SK-N-SH (cell line): ENCODE data around the gene MCTP2. TPM values are rescaled to one million over a fixed set of nuclear protein-coding genes. Genes with fewer than 3 reads are reported as not detected.
"Not testable (repeated sequence)": the region's sequence is repeated elsewhere in the genome, so short reads cannot be mapped to it uniquely, and the experiment has no call there.

Experiments used
- CTCF ChIA-PET: fragments of 300-600, 350-600 bp; formaldehyde crosslinking; extraction: SDS; loops from one replicate; lab custom pipeline; 2021; lab: Yijun Ruan, JAX
- POLR2A ChIA-PET: fragments of 350-600 bp; sonication (Branson Sonifier 250); formaldehyde crosslinking; extraction: SDS; loops from one replicate; lab custom pipeline; 2020; ENCODE audit warnings: antibody characterized with exemption, inconsistent platforms; lab: Yijun Ruan, JAX
- DNase-seq: peaks from one replicate; pipeline ENCODE4 v3.0.0; 2012
- H2AFZ ChIP-seq: fragments of 200-600 bp; sonication (generic); 2 replicates; pipeline ENCODE4 v1.8.1; 2016; ENCODE audit warnings: antibody characterized with exemption, mild to moderate bottlenecking, low read depth
- H3F3A ChIP-seq: fragments of 200-600 bp; sonication (generic); replicated peaks from 2 replicates; pipeline ENCODE3; 2016; ENCODE audit warnings: antibody characterized with exemption, mild to moderate bottlenecking; ENCODE audit not compliant: insufficient read depth
- H3K27ac ChIP-seq, 2 experiments: fragments of 200-500 bp in 1 of 2; fragments of 200-600 bp in 1 of 2; sonication (Bioruptor generic) in 1 of 2; sonication (generic), shearing (Covaris generic) in 1 of 2; 2 replicates each; pipeline versions ENCODE4 v1.5.1 to v1.6.1; 2014 to 2016; ENCODE audit warnings: low read depth in 2 of 2, inconsistent platforms in 1 of 2, low read length in 1 of 2, mild to moderate bottlenecking in 1 of 2, mixed read lengths in 1 of 2
- H3K27me3 ChIP-seq: fragments of 200-600 bp; sonication (generic), shearing (Covaris generic); 2 replicates; pipeline ENCODE4 v1.6.1; 2016; ENCODE audit warnings: mixed run types; ENCODE audit not compliant: insufficient read depth
- H3K36me3 ChIP-seq, 2 experiments: fragments of 200-500 bp in 1 of 2; fragments of 200-600 bp in 1 of 2; sonication (Bioruptor generic) in 1 of 2; sonication (generic) in 1 of 2; replicated peaks in 1 of 2; 2 replicates each; pipeline versions ENCODE3 to v1.5.1; 2014 to 2016; ENCODE audit warnings: low read length in 1 of 2, mild to moderate bottlenecking in 1 of 2; ENCODE audit not compliant: insufficient read depth in 2 of 2, control insufficient read depth in 1 of 2
- H3K4me1 ChIP-seq, 2 experiments: fragments of 200-500 bp in 1 of 2; fragments of 200-600 bp in 1 of 2; sonication (Bioruptor generic) in 1 of 2; sonication (generic), shearing (Covaris generic) in 1 of 2; 2 replicates each; pipeline versions ENCODE4 v1.5.1 to v1.6.1; 2014 to 2016; ENCODE audit warnings: low read depth in 1 of 2, low read length in 1 of 2, mixed run types in 1 of 2; ENCODE audit not compliant: insufficient read depth in 2 of 2, control insufficient read depth in 1 of 2
- H3K4me2 ChIP-seq: fragments of 200-600 bp; sonication (generic), shearing (Covaris generic); 2 replicates; pipeline ENCODE4 v1.6.1; 2017; ENCODE audit warnings: mixed run types
- H3K4me3 ChIP-seq, 2 experiments: fragments of 200-500 bp in 1 of 2; fragments of 200-600 bp in 1 of 2; sonication (Bioruptor generic) in 1 of 2; sonication (generic), shearing (Covaris generic) in 1 of 2; 2 replicates each; pipeline versions ENCODE4 v1.5.1 to v1.8.1; 2014 to 2016; ENCODE audit warnings: low read depth in 2 of 2, inconsistent platforms in 1 of 2, low read length in 1 of 2, mild to moderate bottlenecking in 1 of 2, mixed read lengths in 1 of 2, moderate library complexity in 1 of 2
- H3K79me2 ChIP-seq: fragments of 200-600 bp; sonication (generic); 2 replicates; pipeline ENCODE4 v1.8.1; 2017; ENCODE audit warnings: mild to moderate bottlenecking; ENCODE audit not compliant: insufficient read depth
- H3K9ac ChIP-seq: fragments of 200-600 bp; sonication (generic); 2 replicates; pipeline ENCODE4 v1.6.1; 2017; ENCODE audit warnings: mixed run types
- H3K9me2 ChIP-seq: fragments of 200-600 bp; sonication (generic); 2 replicates; pipeline ENCODE4 v1.6.1; 2017; ENCODE audit warnings: mixed run types
- H3K9me3 ChIP-seq: fragments of 200-600 bp; sonication (generic); 2 replicates; pipeline ENCODE4 v1.6.1; 2017; ENCODE audit warnings: mixed run types, mild to moderate bottlenecking, moderate library complexity
- H4K20me1 ChIP-seq: fragments of 200-600 bp; sonication (generic); 2 replicates; pipeline ENCODE4 v1.6.1; 2017; ENCODE audit warnings: mild to moderate bottlenecking, mixed run types; ENCODE audit not compliant: insufficient read depth
- ELF1 ChIP-seq: IDR thresholded peaks from 2 replicates; pipeline ENCODE4 v1.4.0; 2012
- EP300 ChIP-seq, 2 experiments: IDR thresholded peaks; 2 replicates each; pipeline versions ENCODE4 v1.4.0 to v1.6.1; 2012; ENCODE audit warnings: borderline replicate concordance in 1 of 2, low read depth in 1 of 2, low read length in 1 of 2
- FOSL2 ChIP-seq: IDR thresholded peaks from 2 replicates; pipeline ENCODE4 v1.4.0; 2012; ENCODE audit warnings: low read depth, mild to moderate bottlenecking, moderate library complexity, borderline replicate concordance
- GATA2 ChIP-seq: sonication (generic); formaldehyde crosslinking; IDR thresholded peaks from 2 replicates; pipeline ENCODE4 v1.5.0; 2020; ENCODE audit warnings: mild to moderate bottlenecking, missing genetic modification reagents
- IRF3 ChIP-seq: fragments of 150-350 bp; IDR thresholded peaks from 2 replicates; pipeline ENCODE4 v1.6.1; 2016; ENCODE audit warnings: mild to moderate bottlenecking, low read depth, low read length
- JUND ChIP-seq: IDR thresholded peaks from 2 replicates; pipeline ENCODE4 v1.4.0; 2012
- MAX ChIP-seq: IDR thresholded peaks from 2 replicates; pipeline ENCODE4 v1.4.0; 2012; ENCODE audit warnings: low read depth
- MEF2A ChIP-seq: IDR thresholded peaks from 2 replicates; pipeline ENCODE4 v1.4.0; 2012; ENCODE audit warnings: low read depth, borderline replicate concordance
- MXI1 ChIP-seq: IDR thresholded peaks from 2 replicates; pipeline ENCODE4 v1.6.1; 2012; ENCODE audit warnings: mild to moderate bottlenecking, low read depth, low read length, improper control_type of control experiment
- NRF1 ChIP-seq: IDR thresholded peaks from 2 replicates; pipeline ENCODE4 v1.6.1; 2012; ENCODE audit warnings: low read depth, mild to moderate bottlenecking, low read length
- RAD21 ChIP-seq: IDR thresholded peaks from 2 replicates; pipeline ENCODE4 v1.6.1; 2012; ENCODE audit warnings: mild to moderate bottlenecking, low read length
- SMC3 ChIP-seq: IDR thresholded peaks from 2 replicates; pipeline ENCODE4 v1.6.1; 2012; ENCODE audit warnings: low read depth, low read length, improper control_type of control experiment
- TEAD4 ChIP-seq: IDR thresholded peaks from 2 replicates; pipeline ENCODE4 v1.4.0; 2012; ENCODE audit warnings: mild to moderate bottlenecking, borderline replicate concordance; ENCODE audit not compliant: insufficient read depth
- YY1 ChIP-seq: IDR thresholded peaks from 2 replicates; pipeline ENCODE4 v1.4.0; 2012; ENCODE audit warnings: low read depth, mild to moderate bottlenecking
- ZBTB33 ChIP-seq: IDR thresholded peaks from 2 replicates; pipeline ENCODE4 v1.4.0; 2012; ENCODE audit warnings: low read depth, borderline replicate concordance
- WGBS: methylation state at CpG from one replicate; pipeline ENCODE4 v1.1.6; 2017; ENCODE audit warnings: low lambda C conversion rate; 5-methylcytosine and 5-hydroxymethylcytosine counted together
- polyA plus RNA-seq, 3 experiments: library from polyadenylated mRNA; depleted of rRNA; stranded (reverse); fragments of >200 nt; gene quantifications; 2 replicates each; pipeline ENCODE4 v1.2.3, GENCODE V29; 2012
- TF ChIP-seq, protein P1 (sequence below): IDR thresholded peaks from 2 replicates; pipeline ENCODE4; 2012
- TF ChIP-seq, protein P2 (sequence below): fragments of 200-600 bp; sonication (generic); IDR thresholded peaks from 2 replicates; pipeline ENCODE4 v1.6.1; 2017; ENCODE audit warnings: antibody characterized with exemption, mild to moderate bottlenecking, moderate library complexity

The MCTP2 gene
- polyA plus RNA-seq, 1 of the 3 experiments (the other 2 are of a cell fraction), result 0.26 TPM

DNA sequence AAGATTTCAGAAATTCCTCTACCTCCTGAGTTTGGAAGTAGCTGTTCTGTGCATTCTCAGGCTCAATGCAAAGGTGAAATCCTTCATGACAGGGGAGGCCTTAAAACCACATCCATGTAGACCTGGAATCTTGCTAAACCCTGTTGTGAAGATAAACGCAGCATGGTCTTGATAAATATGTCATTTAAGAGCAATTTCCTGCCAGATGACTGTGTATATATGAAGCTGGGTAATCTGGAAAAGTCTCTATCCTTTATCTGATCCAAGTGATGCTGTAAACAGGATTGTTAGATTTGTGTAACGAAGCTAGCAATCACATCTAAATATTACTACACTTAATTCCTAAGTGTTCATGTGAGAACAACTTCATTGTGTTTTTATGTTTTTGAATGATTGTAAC is 9.1 kb downstream of the MCTP2 start:
- Histone ChIP-seq H3K4me2 (no peak overlapping the region), H3K4me1 (no peaks in the 10 kb centered on the region; a peak in 1 of 4 replicates), H3K36me3 (no peaks in the 10 kb centered on the region), H3K9ac (no peak overlapping the region), H3K4me3 (no peak overlapping the region), H3F3A (peaks cover 14% of the 10 kb centered on the region), H3K79me2 (no peaks in the 10 kb centered on the region), H3K9me3 (no peaks in the 10 kb centered on the region), H3K9me2 (no peaks in the 10 kb centered on the region), H3K27ac (peak overlapping the region in 1 of 2 experiments; percentile 50; a peak in 2 of 4 replicates), H3K27me3 (no peaks in the 10 kb centered on the region), H2AFZ (no peak overlapping the region), H4K20me1 (no peaks in the 10 kb centered on the region)
- TF ChIP-seq, protein P1, sequence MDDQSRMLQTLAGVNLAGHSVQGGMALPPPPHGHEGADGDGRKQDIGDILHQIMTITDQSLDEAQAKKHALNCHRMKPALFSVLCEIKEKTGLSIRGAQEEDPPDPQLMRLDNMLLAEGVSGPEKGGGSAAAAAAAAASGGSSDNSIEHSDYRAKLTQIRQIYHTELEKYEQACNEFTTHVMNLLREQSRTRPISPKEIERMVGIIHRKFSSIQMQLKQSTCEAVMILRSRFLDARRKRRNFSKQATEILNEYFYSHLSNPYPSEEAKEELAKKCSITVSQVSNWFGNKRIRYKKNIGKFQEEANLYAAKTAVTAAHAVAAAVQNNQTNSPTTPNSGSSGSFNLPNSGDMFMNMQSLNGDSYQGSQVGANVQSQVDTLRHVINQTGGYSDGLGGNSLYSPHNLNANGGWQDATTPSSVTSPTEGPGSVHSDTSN, result no peak
- TF ChIP-seq, protein P2, sequence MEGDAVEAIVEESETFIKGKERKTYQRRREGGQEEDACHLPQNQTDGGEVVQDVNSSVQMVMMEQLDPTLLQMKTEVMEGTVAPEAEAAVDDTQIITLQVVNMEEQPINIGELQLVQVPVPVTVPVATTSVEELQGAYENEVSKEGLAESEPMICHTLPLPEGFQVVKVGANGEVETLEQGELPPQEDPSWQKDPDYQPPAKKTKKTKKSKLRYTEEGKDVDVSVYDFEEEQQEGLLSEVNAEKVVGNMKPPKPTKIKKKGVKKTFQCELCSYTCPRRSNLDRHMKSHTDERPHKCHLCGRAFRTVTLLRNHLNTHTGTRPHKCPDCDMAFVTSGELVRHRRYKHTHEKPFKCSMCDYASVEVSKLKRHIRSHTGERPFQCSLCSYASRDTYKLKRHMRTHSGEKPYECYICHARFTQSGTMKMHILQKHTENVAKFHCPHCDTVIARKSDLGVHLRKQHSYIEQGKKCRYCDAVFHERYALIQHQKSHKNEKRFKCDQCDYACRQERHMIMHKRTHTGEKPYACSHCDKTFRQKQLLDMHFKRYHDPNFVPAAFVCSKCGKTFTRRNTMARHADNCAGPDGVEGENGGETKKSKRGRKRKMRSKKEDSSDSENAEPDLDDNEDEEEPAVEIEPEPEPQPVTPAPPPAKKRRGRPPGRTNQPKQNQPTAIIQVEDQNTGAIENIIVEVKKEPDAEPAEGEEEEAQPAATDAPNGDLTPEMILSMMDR, result no peak
- no peak for TF ChIP-seq MXI1
- no peak for TF ChIP-seq NRF1
- no peak for TF ChIP-seq GATA2
- no peak for TF ChIP-seq SMC3
- no peak for TF ChIP-seq MEF2A
- TF ChIP-seq EP300 (IDR thresholded peaks at IDR 0.05; ENCODE audit: borderline replicate concordance in 1 of 2, low read depth in 1 of 2, low read length in 1 of 2), result no peak
- CTCF ChIA-PET, result interaction anchor here (1.2 to 2.4 kb wide), 3 partner anchors 9 to 83 kb away, joined by 3 to 8 read pairs (median 4); partner anchors contain the start of gene MCTP2
- WGBS, result 15% methylated on average over 2 of the region's 2 CpGs
- no peak for DNase-seq
- POLR2A ChIA-PET, result interaction anchor here (1.6 kb wide), 1 partner anchor 9 kb away, joined by 3 read pairs; the partner anchor contains the start of gene MCTP2

DNA sequence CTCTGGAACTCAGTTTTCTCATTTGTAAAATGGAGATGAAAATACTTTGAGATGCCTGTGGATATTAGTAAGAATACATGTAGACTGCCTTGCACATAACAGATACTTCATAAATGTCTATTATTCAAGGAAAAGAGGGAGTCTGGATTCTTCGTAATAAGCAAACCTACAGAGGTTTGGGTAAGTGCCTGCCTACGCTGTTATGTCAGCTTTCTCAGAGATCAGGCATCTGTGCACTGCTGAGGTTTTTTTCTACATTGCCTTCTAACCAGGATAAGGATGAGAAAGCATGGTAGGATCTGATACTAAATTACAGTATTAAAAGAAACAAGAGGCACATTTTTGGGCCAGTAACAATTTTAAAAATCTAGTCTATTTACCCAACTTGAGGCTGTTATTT is 10.9 kb downstream of the MCTP2 start:
- 64% methylated on average over 2 of the region's 2 CpGs for WGBS
- Histone ChIP-seq H3K9me2 (no peaks in the 10 kb centered on the region), H3K79me2 (no peaks in the 10 kb centered on the region), H4K20me1 (no peaks in the 10 kb centered on the region), H3K27me3 (no peaks in the 10 kb centered on the region), H3K4me2 (no peak overlapping the region), H3K4me1 (no peaks in the 10 kb centered on the region; a peak in 1 of 4 replicates), H3K9ac (no peak overlapping the region), H3K27ac (no peak overlapping the region), H3K4me3 (no peak overlapping the region), H3K36me3 (no peaks in the 10 kb centered on the region), H3K9me3 (no peaks in the 10 kb centered on the region), H3F3A (peaks cover 14% of the 10 kb centered on the region), H2AFZ (no peak overlapping the region)
- no peak for TF ChIP-seq ELF1
- TF ChIP-seq IRF3, result no peak
- no peak for TF ChIP-seq FOSL2
- TF ChIP-seq, protein P1, result no peak
- TF ChIP-seq TEAD4, result no peak
- no peak for TF ChIP-seq MAX
- no peak for TF ChIP-seq JUND
- TF ChIP-seq YY1, result no peak
- TF ChIP-seq RAD21, result no peak
- TF ChIP-seq ZBTB33, result no peak
- no peak for DNase-seq
- POLR2A ChIA-PET, result no interaction called here
- CTCF ChIA-PET, result no interaction called here

GRCh38 chr15:94243003-94243402 is 11.6 kb downstream of the MCTP2 start:
- H3K79me2 ChIP-seq, H3K36me3 ChIP-seq, H3K9me2 ChIP-seq, H3K9ac ChIP-seq, CTCF ChIA-PET, DNase-seq, H3K4me3 ChIP-seq, H3K9me3 ChIP-seq, H3K4me2 ChIP-seq, H3K27me3 ChIP-seq, H2AFZ ChIP-seq, H3K4me1 ChIP-seq, POLR2A ChIA-PET, H4K20me1 ChIP-seq, H3K27ac ChIP-seq: not testable (repeated sequence)
- WGBS, result 93% methylated on average over 33 of the region's 33 CpGs
- peaks cover 14% of the 10 kb centered on the region for H3F3A ChIP-seq
